ENCODE measurements around the gene PRKG1. TPM values are rescaled to one million over a fixed set of nuclear protein-coding genes. Genes with fewer than 3 reads are reported as not detected.

PRKG1 gene
- total RNA-seq, 2 donors from 2014 or later, result 145 to 381 TPM

- no peaks in the 10 kb centered on the region for H3K9me3 ChIP-seq
- peaks cover 3 to 6% of the 10 kb centered on the region in 2 donors for H3K4me1 ChIP-seq (ENCODE audit: control insufficient read depth in 1 of 2, low read depth in 2 of 2)
- H3K4me3 ChIP-seq, result no peak overlapping the region
- ATAC-seq (ENCODE audit: insufficient number of reproducible peaks, low FRiP score, low read depth) (no peak), DNase-seq (ENCODE audit: low spot score) (no peak)
- no peaks in the 10 kb centered on the region for H3K27me3 ChIP-seq (replicated peaks; ENCODE audit: insufficient read depth)
- no peak overlapping the region for H3K27ac ChIP-seq
- TF ChIP-seq, protein P1, sequence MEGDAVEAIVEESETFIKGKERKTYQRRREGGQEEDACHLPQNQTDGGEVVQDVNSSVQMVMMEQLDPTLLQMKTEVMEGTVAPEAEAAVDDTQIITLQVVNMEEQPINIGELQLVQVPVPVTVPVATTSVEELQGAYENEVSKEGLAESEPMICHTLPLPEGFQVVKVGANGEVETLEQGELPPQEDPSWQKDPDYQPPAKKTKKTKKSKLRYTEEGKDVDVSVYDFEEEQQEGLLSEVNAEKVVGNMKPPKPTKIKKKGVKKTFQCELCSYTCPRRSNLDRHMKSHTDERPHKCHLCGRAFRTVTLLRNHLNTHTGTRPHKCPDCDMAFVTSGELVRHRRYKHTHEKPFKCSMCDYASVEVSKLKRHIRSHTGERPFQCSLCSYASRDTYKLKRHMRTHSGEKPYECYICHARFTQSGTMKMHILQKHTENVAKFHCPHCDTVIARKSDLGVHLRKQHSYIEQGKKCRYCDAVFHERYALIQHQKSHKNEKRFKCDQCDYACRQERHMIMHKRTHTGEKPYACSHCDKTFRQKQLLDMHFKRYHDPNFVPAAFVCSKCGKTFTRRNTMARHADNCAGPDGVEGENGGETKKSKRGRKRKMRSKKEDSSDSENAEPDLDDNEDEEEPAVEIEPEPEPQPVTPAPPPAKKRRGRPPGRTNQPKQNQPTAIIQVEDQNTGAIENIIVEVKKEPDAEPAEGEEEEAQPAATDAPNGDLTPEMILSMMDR (IDR thresholded peaks at IDR 0.05), result no peak
- H3K36me3 ChIP-seq, result no peaks in the 10 kb centered on the region
These were observed 982.0 kb downstream of the PRKG1 start for GRCh38 chr10:52056291-52056690.

- H3K4me3 ChIP-seq, result no peak overlapping the region
- peaks cover 3 to 6% of the 10 kb centered on the region in 2 donors for H3K4me1 ChIP-seq (ENCODE audit: control insufficient read depth in 1 of 2, low read depth in 2 of 2)
- no peak overlapping the region for H3K27ac ChIP-seq
- DNase-seq (ENCODE audit: low spot score) (no peak), ATAC-seq (ENCODE audit: insufficient number of reproducible peaks, low FRiP score, low read depth) (no peak)
- H3K27me3 ChIP-seq (replicated peaks; ENCODE audit: insufficient read depth), result no peaks in the 10 kb centered on the region
- H3K9me3 ChIP-seq, result no peaks in the 10 kb centered on the region
- no peaks in the 10 kb centered on the region for H3K36me3 ChIP-seq
- TF ChIP-seq, protein P1 (IDR thresholded peaks at IDR 0.05), result no peak
These were observed 984.8 kb downstream of the PRKG1 start for GRCh38 chr10:52059089-52059488.

DNA sequence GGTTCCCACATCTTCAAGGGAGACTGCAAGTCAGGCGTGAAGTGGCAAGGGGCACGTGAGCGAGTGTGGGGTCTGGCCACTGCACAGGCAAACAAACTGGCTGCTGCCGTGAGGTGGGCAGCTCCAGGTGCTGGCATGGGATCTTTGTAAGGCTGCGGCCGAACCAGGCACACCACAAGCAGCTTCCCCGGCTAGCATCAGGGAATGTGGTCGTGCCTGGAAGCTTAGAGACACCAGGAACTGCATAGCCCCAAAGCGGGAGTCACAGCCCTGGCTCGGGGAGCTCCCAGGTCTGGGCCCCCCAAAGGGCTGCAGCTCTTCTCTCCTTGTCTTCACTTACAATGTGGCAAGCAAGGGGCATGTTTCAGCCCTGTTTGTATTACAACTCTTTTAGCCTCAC lies 988.9 kb downstream of the PRKG1 start:
- ATAC-seq (ENCODE audit: insufficient number of reproducible peaks, low FRiP score, low read depth) (no peak), DNase-seq (ENCODE audit: low spot score) (no peak)
- Histone ChIP-seq H3K27ac (no peak overlapping the region), H3K9me3 (no peaks in the 10 kb centered on the region), H3K4me3 (no peak overlapping the region), H3K27me3 (replicated peaks; ENCODE audit: insufficient read depth) (no peaks in the 10 kb centered on the region), H3K36me3 (no peaks in the 10 kb centered on the region), H3K4me1 (ENCODE audit: control insufficient read depth in 1 of 2, low read depth in 2 of 2) (peaks cover 3 to 6% of the 10 kb centered on the region in 2 donors)
- TF ChIP-seq, protein P1 (IDR thresholded peaks at IDR 0.05), result no peak

GRCh38 chr10:52064084-52064845 lies 990.0 kb downstream of the PRKG1 start:
- Histone ChIP-seq H3K36me3 (no peaks in the 10 kb centered on the region), H3K4me1 (ENCODE audit: control insufficient read depth in 1 of 2, low read depth in 2 of 2) (peaks cover 0 to 6% of the 10 kb centered on the region in 2 donors), H3K9me3 (no peaks in the 10 kb centered on the region), H3K4me3 (no peak overlapping the region), H3K27me3 (replicated peaks; ENCODE audit: insufficient read depth) (no peaks in the 10 kb centered on the region), H3K27ac (no peak overlapping the region)
- TF ChIP-seq, protein P1 (IDR thresholded peaks at IDR 0.05), result no peak
- ATAC-seq (ENCODE audit: insufficient number of reproducible peaks, low FRiP score, low read depth) (no peak), DNase-seq (ENCODE audit: low spot score) (no peak)

- H3K36me3 ChIP-seq, result no peaks in the 10 kb centered on the region
- H3K4me1 ChIP-seq (ENCODE audit: control insufficient read depth in 1 of 2, low read depth in 2 of 2), result peaks cover 0 to 4% of the 10 kb centered on the region in 2 donors
- TF ChIP-seq, protein P1 (IDR thresholded peaks at IDR 0.05), result no peak
- DNase-seq (ENCODE audit: low spot score), result no peak
- no peak overlapping the region for H3K4me3 ChIP-seq
- H3K9me3 ChIP-seq, result no peaks in the 10 kb centered on the region
- H3K27ac ChIP-seq, result no peak overlapping the region
- H3K27me3 ChIP-seq (replicated peaks; ENCODE audit: insufficient read depth), result no peaks in the 10 kb centered on the region
- no peak for ATAC-seq (ENCODE audit: insufficient number of reproducible peaks, low FRiP score, low read depth)
These were observed 992.1 kb downstream of the PRKG1 start for GRCh38 chr10:52066383-52066782.

Data from thoracic aorta (tissue), 2 donors.